H1 (cell line): ENCODE results near the gene UROC1. TPM values are rescaled to one million over a fixed set of nuclear protein-coding genes. Genes with fewer than 3 reads are reported as not detected.

Experiments used
- FOSL1 ChIP-seq: IDR thresholded peaks from 2 replicates; pipeline ENCODE4 v1.6.1; 2011; ENCODE audit warnings: mild to moderate bottlenecking, low read depth, low read length, moderate library complexity; ENCODE audit not compliant: insufficient read depth
- SP1 ChIP-seq: IDR thresholded peaks from 2 replicates; pipeline ENCODE4 v1.6.1; 2011; ENCODE audit warnings: low read depth, low read length
- polyA plus RNA-seq, 7 experiments: library from polyadenylated mRNA; depleted of rRNA in 3 of 7; stranded (reverse) in 5 of 7; unstranded in 2 of 7; fragments of >200 nt in 5 of 7; fragments of 200-250 nt in 2 of 7; gene quantifications; 1 replicate in 5 of 7; 2 replicates in 1 of 7; 4 replicates in 1 of 7; pipeline versions ENCODE4 v1.2.1 to v1.2.3, GENCODE V29; 2011 to 2013; ENCODE audit warnings: missing spikeins in 2 of 7, mixed read lengths in 2 of 7
- total RNA-seq: library from RNA; stranded (reverse); fragmentation: NEBNext Ultra II Directional; extraction: Animal tissue kit (Norgen Biotek cat#: 25700); gene quantifications from 2 replicates; pipeline ENCODE4 v1.2.1, GENCODE V29; 2021

The UROC1 gene
- total and polyA plus RNA-seq, 2 of the 8 experiments (the other 6 are each of a cell fraction or from before 2014, with no cell fraction given) = 0.03 TPM; not detected in 1

DNA sequence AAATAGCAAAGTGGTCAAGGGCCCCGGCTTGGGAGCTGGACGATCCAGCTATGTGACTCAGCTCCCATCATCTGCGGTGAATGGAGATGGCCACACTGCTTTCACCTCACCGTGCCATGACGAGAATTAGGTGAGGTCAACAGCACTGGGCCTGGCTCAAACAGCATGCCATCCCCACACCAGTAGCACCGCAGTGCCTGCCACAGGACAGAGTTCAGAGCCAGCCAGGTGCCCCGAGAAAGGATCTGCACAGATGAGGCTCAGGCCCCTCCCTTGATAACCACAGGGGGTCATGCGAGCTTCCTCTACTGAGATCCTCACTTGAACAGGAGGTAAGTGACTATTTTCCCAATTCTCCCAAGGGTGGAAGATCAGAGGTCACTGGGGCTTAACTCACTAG lies 71.3 kb downstream of the UROC1 start (continued):
- TF ChIP-seq SP1 (no peak), FOSL1 (no peak)
